Tibial artery (tissue), 4 donors: ENCODE measurements around the gene BCL3.

ENCODE experiments used
- DNase-seq, 2 donors: peaks; one replicate each; pipeline ENCODE4 v3.0.0-alpha.2; 2019
- H3K27ac ChIP-seq, 2 donors: fragments of 200-600 bp; sonication (generic) in 1 of 2; 1 replicate in 1 of 2; 2 replicates in 1 of 2; pipeline ENCODE4 v1.5.1; 2018 to 2019; ENCODE audit warnings: mild to moderate bottlenecking in 1 of 2
- H3K27me3 ChIP-seq, 2 donors: fragments of 200-600 bp; sonication (generic) in 1 of 2; one replicate each; pipeline versions ENCODE4 v1.5.1 to v1.6.0; 2016 to 2019
- H3K36me3 ChIP-seq, 3 donors: fragments of 200-600 bp; sonication (generic) in 2 of 3; one replicate each; pipeline ENCODE4 v1.5.1; 2016 to 2019; ENCODE audit warnings: mild to moderate bottlenecking in 2 of 3
- H3K4me1 ChIP-seq, 4 donors: fragments of 200-600 bp; sonication (generic) in 2 of 4; 1 replicate in 3 of 4; 2 replicates in 1 of 4; pipeline ENCODE4 v1.5.1; 2016 to 2019
- H3K4me3 ChIP-seq, 2 donors: fragments of 200-600 bp; sonication (generic) in 1 of 2; 1 replicate in 1 of 2; 2 replicates in 1 of 2; pipeline ENCODE4 v1.5.1; 2018 to 2019; ENCODE audit warnings: mild to moderate bottlenecking in 2 of 2
- H3K9me3 ChIP-seq, 3 donors: fragments of 200-600 bp; sonication (generic) in 1 of 3; one replicate each; pipeline ENCODE4 v1.5.1; 2016 to 2019
- intact Hi-C: fragments of 100-400 bp; cut with DNase I; formaldehyde crosslinking; loops from one replicate; pipeline ENCODE4 v1.15.0; 2023; ENCODE audit warnings: low total_unique reads
- TF ChIP-seq, protein P1 (sequence below), 2 experiments: fragments of 200-600 bp in 1 of 2; fragments of 450-650 bp in 1 of 2; IDR thresholded peaks; one replicate each; pipeline ENCODE4 v1.5.1; 2017 to 2019; ENCODE audit warnings: antibody characterized with exemption in 2 of 2, mild to moderate bottlenecking in 1 of 2, moderate library complexity in 1 of 2

BCL3 gene

DNA sequence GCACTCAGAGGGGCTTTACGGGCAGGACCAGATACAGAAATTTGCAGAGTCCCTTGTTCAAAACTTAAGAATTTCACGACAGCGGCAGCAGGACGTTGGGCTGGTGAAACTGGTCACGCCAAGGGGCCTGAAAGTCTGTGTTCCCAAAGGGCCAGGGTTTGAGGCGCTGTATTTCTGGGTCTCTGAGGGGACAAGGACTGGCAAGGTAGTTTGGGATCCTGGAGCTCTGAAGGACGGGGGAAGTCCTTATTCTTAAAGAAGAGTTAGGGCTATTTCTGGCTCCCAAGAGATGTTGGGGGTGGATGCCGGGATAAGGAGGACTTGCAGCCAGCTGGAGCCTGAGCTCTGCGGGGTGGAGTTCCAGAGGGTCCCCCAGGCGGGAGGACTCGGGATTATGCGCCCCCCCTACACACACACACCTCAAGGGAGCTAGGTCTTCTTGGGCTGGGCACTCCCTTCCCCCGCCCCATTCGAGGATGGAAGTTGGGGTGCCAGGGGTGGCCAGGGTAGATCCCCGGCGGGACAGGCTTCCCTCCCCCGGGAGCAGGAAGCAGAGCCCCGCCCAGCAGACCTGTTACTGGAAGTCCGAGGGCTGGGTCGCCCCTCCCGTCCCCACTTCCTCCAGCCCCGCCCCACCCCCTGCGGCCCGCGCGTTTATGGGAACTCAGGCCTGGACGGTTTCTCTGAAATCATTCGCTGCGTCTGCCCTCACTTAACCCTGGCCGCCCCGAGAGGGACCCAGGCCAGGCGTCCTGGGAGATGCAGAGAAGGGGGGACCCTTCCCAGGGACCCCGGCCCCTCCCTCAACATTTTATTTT, 5.6 kb downstream of the BCL3 start:
- intact Hi-C loops, result no loop called here
- Histone ChIP-seq H3K4me1 (peaks cover 8 to 90% (median 82%) of the 10 kb centered on the region in 4 donors), H3K4me3 (peak overlapping the region; percentile 39 to 49), H3K9me3 (no peaks in the 10 kb centered on the region), H3K27ac (peak overlapping the region; percentile 76 to 83), H3K27me3 (no peaks in the 10 kb centered on the region), H3K36me3 (peaks cover 0 to 37% (median 5%) of the 10 kb centered on the region in 3 donors)
- peak; percentile 93 to 95 for DNase-seq
- TF ChIP-seq, protein P1, sequence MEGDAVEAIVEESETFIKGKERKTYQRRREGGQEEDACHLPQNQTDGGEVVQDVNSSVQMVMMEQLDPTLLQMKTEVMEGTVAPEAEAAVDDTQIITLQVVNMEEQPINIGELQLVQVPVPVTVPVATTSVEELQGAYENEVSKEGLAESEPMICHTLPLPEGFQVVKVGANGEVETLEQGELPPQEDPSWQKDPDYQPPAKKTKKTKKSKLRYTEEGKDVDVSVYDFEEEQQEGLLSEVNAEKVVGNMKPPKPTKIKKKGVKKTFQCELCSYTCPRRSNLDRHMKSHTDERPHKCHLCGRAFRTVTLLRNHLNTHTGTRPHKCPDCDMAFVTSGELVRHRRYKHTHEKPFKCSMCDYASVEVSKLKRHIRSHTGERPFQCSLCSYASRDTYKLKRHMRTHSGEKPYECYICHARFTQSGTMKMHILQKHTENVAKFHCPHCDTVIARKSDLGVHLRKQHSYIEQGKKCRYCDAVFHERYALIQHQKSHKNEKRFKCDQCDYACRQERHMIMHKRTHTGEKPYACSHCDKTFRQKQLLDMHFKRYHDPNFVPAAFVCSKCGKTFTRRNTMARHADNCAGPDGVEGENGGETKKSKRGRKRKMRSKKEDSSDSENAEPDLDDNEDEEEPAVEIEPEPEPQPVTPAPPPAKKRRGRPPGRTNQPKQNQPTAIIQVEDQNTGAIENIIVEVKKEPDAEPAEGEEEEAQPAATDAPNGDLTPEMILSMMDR (IDR thresholded peaks at IDR 0.05), result no peak

DNA sequence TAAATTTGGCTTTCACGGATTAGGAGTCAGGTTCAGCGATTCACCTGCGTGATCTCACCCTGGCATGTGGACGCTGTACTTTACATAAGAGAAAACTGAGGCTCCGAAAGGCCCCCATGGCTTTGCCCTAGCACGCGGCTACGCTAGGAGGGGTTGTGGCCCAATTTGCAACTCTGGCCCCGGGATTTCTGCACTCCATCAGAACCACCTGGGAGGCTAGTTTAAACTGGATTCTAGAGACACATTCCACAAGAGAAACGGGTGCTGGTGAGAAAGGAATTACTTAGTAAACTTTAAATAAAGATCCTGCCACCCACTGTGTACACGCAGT, 6.2 kb downstream of the BCL3 start:
- intact Hi-C loops, result no loop called here
- Histone ChIP-seq H3K4me1 (peaks cover 8 to 84% (median 76%) of the 10 kb centered on the region in 4 donors), H3K27me3 (no peaks in the 10 kb centered on the region), H3K27ac (peak overlapping the region; percentile 76 to 83), H3K36me3 (peaks cover 4 to 43% (median 10%) of the 10 kb centered on the region in 3 donors), H3K9me3 (no peaks in the 10 kb centered on the region), H3K4me3 (peak overlapping the region; percentile 39 to 49)
- DNase-seq, result no peak
- TF ChIP-seq, protein P1 (IDR thresholded peaks at IDR 0.05), result no peak

DNA sequence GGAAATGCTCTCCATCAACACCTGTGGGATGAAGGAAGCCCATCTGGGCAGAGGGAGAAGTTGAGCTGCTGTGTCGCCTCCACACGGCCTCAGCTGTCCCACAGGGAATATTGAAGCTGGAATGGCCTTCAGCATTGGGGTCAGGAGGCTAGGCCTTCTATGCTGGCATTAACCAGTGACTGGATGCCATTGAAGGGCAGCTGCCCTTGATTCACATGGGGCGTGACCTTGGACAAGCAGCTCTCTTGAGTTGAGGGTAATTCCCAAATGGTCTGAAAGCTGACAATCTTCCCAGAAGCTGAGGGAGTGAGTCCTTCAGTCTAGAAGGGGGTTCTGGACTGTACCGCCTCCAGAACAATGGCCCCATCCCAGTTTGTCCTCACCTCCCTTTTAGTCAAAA, 6.7 kb downstream of the BCL3 start:
- TF ChIP-seq, protein P1 (IDR thresholded peaks at IDR 0.05), result no peak
- H3K9me3 ChIP-seq, result no peaks in the 10 kb centered on the region
- peaks cover 8 to 80% (median 71%) of the 10 kb centered on the region in 4 donors for H3K4me1 ChIP-seq
- H3K36me3 ChIP-seq, result peaks cover 6 to 48% (median 15%) of the 10 kb centered on the region in 3 donors
- no peak for DNase-seq
- no peaks in the 10 kb centered on the region for H3K27me3 ChIP-seq
- peak overlapping the region; percentile 76 to 83 for H3K27ac ChIP-seq
- peak overlapping the region in 1 of 2 donors; percentile 49 for H3K4me3 ChIP-seq
- intact Hi-C loops, result no loop called here

DNA sequence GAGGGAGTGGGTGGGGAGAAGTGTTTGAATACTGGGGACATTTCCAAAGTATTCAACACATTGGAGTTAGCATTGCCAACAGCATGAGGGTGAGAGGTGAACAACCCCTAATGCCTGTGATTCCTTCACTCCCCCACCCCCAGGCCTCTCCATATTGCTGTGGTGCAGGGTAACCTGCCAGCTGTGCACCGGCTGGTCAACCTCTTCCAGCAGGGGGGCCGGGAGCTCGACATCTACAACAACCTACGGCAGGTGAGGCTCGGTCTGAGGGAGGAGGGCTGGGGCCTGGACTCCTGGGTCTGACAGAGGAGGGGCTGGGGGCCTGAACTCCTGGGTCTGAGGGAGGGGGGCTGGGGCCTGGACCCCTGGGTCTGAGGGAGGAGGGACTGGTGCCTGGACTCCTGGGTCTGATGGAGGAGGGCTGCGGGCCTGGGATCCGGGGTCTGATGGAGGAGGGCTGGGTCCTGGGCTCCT, 7.6 kb downstream of the BCL3 start:
- Histone ChIP-seq H3K9me3 (no peaks in the 10 kb centered on the region), H3K36me3 (peaks cover 6 to 55% (median 23%) of the 10 kb centered on the region in 3 donors), H3K4me3 (no peak overlapping the region), H3K4me1 (peaks cover 8 to 71% (median 62%) of the 10 kb centered on the region in 4 donors), H3K27me3 (no peaks in the 10 kb centered on the region), H3K27ac (peak overlapping the region; percentile 84 to 93)
- intact Hi-C loops, result no loop called here
- no peak for DNase-seq
- TF ChIP-seq, protein P1 (IDR thresholded peaks at IDR 0.05), result no peak

DNA sequence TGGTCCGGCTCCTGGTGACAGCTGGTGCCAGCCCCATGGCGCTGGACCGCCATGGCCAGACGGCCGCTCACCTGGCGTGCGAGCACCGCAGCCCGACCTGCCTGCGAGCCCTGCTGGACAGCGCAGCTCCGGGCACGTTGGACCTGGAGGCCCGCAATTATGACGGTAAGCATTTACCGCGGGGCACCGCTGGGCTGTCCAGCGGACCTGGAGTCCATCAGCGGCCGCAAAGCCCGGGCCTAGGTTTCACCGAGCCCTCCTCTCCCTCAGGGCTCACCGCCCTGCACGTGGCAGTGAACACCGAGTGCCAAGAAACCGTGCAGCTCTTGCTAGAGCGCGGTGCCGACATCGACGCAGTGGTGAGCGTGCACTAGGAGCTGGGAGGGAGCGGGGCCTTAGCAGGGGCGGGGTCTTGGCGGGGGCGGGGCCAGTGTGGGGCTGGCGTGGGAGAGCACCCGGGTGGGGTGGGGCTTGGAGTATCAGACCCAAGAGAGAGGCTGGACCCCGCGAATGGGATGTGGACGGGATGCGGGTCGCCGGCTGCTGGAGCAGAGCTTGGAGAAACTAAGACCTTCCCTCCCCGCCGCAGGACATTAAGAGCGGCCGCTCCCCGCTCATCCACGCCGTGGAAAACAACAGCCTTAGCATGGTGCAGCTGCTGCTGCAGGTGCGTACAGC, 8.7 kb downstream of the BCL3 start:
- no peaks in the 10 kb centered on the region for H3K9me3 ChIP-seq
- H3K27ac ChIP-seq, result peak overlapping the region; percentile 84 to 93
- H3K36me3 ChIP-seq, result peaks cover 6 to 50% (median 23%) of the 10 kb centered on the region in 3 donors
- H3K4me3 ChIP-seq, result peak overlapping the region; percentile 61 to 70
- TF ChIP-seq, protein P1 (IDR thresholded peaks at IDR 0.05), result no peak
- DNase-seq, result peak; percentile 79 to 94
- intact Hi-C loops, result no loop called here
- peaks cover 8 to 65% (median 57%) of the 10 kb centered on the region in 4 donors for H3K4me1 ChIP-seq
- no peaks in the 10 kb centered on the region for H3K27me3 ChIP-seq
